Nucleus accumbens (tissue), 56 donors: ENCODE measurements around the gene RTKN2.
"Not testable (repeated sequence)": the region's sequence is repeated elsewhere in the genome, so short reads cannot be mapped to it uniquely, and the experiment has no call there.

Source experiments
- DNase-seq, 56 donors: peaks; one replicate each; lab custom pipeline; 2025; lab: John Stamatoyannopoulos, UW

RTKN2 gene

DNA sequence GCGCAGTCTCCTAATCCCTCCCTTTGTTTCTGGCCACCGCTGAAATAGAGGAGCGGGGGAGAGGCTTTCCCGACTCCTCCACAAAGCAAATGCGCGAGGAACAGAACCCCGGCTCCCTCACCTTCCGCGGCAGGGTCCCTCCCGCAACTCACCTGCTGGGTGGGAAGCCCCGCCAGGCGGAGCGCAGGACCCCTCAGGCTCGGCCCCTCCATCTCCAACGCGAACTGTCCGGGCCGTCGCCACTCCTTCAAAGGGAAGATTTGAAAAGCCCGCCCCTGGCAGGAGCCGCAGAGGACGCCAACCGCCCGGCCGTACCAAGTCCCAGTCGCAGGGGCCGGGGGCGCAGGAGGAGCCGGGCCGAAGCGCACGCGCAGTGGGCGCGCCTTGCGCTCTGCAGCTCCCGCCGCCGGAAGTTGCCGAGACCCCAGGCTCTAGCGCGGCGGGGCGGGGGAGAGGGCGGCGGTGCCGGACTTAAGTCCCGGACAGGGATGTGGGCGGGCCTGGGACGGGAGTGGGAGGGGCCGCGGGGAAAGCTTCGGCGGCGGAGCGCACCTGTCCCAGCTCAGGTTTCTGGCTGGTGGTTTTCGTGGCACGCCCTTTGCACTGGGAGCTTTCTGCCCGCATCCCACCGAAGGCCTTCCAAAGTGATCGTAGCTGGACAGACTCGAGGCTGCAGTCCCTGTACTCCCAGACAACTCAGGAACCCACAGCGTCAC lies at the start of gene RTKN2:
RTKN2 (minus strand) TSS at position 446 of the 716 bp plus-strand sequence; CDS start at position 212, 234 bp downstream.
- peak in 54 of 56 donors; percentile 5 to 81 (median 48) for DNase-seq

DNA sequence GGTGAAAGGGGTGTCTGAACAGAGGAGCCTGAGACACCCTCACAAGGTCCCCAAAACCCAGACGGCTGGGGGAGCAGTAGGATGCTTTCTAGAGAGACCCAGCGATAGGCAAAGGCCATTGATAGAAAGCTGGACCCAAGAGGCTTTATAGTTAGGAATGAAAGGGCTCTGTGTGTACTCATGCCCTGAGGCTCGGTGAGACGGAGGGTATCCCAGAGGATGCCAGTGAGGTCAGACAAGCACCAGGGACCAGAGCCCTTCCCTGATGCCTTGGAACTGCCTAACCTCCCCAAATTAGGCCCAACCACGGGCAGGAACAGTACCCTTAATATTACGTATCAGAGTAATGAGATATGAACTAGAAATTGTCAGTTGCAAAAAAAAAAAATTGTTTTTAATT lies 48.6 kb upstream of the RTKN2 start:
- DNase-seq = no peak

- DNase-seq = no peak
Observed at GRCh38 chr10:62309254-62309653, 40.6 kb upstream of the RTKN2 start.

DNA sequence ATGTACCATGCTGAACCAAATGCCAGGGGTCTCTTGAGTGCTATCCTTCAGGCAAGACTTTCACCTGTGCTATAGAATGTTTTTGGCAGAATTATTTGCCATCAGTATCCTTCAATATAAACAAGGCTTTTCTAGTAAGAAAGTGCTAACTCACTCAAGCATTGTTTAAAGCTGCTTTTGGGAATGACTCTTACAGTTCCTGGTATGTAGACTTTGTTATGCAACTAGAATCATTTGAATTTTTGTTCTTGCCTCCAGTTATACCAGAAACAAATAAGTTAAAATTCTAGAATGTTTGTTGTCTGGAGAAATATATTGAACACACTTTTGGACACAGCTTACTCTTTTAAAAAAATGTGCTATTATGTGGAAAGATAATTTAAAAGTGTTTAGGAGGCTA lies 39.5 kb upstream of the RTKN2 start:
- no peak for DNase-seq

- no peak for DNase-seq
Observed at GRCh38 chr10:62307635-62308034, 39.0 kb upstream of the RTKN2 start.

- no peak for DNase-seq
Observed at GRCh38 chr10:62306663-62307062, 38.0 kb upstream of the RTKN2 start.

DNA sequence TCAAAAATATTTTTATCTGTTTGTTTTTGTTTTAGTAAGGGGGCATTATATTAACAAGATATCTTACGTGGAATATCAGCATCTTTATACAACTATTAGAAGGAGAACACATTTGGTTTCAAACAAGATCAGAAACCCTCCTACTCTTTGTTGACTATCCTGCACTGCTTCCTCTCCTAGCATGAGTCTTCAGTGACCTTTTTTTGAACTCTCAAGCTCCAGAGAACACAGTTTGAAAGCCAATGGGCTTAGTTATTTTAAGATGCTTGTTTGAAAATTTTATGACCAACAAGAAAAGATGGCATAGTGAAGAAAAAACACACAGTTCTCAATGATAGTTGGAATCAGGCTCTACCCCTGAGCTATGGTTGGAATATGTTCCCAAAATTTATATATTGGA lies 37.2 kb upstream of the RTKN2 start:
- no peak for DNase-seq

- no peak for DNase-seq
Observed at GRCh38 chr10:62303922-62304321, 35.3 kb upstream of the RTKN2 start.

DNA sequence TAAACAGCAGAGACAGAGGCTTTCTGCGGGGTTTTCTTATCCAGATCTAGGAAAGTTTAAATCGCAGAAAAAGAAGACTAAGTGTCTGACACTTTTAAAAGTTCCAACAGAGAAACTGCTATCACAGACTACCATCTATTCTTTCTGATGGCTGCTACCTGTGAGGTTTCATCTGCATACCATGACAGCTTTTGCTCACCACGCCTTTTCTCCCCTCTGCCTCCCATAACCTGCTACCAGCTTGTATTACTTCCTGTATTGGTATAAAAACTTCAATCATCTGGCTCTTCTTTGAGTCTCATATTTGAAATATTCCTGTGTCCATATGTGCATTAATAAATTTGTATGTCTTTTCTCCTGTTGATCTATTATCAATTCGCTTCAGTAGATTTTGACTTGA lies 34.1 kb upstream of the RTKN2 start:
- DNase-seq = no peak

GRCh38 chr10:62297857-62298256 lies 29.2 kb upstream of the RTKN2 start:
- no peak for DNase-seq

DNA sequence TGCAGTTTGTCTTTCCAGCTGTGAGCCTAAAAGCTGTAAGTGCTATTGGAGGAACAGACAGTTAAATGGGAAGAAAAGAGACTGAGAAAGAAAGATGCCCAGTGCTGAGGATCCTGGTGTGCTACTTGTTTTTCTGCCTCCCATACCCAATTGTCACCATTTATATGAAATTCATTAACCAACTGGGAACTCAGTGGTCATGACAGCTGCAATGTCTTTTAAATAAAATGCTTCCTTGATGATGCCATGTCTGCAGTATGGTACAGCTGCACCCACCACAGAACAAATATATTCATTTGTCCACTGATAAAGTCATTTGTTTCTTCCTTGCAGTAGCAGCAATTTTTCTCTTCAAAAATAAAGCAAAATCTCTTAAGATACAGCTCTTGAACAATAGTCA lies 15.6 kb upstream of the RTKN2 start:
- no peak for DNase-seq

GRCh38 chr10:62281348-62281747 lies 12.7 kb upstream of the RTKN2 start:
- not testable (repeated sequence) for DNase-seq

DNA sequence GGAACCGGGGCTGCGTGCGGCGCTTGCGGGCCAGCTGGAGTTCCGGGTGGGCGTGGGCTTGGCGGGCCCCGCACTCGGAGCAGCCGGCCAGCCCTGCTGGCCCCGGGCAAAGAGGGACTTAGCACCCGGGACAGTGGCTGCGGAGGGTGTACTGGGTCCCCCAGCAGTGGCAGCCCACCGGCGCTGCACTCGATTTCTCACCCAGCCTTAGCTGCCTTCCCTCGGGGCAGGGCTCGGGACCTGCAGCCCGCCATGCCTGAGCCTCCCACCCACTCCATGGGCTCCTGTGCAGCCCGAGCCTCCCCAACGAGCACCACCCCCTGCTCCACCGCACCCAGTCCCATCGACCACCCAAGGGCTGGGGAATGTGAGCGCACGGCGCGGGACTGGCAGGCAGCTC lies 11.7 kb upstream of the RTKN2 start:
- DNase-seq = not testable (repeated sequence)

DNA sequence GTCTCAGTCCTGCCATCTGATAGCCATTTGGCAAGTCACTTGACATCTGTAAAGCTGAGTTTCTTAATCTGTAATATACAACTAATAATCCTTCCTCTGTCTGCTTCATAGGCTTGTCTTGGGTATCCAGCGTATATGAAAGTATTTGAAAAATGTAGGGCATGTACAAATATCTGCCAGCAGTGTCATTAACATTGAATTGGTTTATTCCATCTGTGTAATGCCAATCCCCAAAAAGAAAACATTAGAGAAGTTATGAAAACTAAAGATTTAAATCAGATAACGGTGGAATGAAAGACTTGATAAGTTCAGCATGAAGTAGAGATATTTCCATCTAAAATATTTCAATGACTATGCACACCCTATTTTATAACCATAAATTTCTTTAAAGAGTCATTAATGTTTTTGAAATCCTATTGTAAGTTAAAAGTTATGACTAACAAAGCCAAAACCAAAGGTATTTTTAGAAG lies 9.8 kb upstream of the RTKN2 start:
- no peak for DNase-seq

GRCh38 chr10:62277971-62278370 lies 9.3 kb upstream of the RTKN2 start:
- DNase-seq = no peak

- no peak for DNase-seq
Observed at GRCh38 chr10:62270020-62270419, 1.4 kb upstream of the RTKN2 start.

DNA sequence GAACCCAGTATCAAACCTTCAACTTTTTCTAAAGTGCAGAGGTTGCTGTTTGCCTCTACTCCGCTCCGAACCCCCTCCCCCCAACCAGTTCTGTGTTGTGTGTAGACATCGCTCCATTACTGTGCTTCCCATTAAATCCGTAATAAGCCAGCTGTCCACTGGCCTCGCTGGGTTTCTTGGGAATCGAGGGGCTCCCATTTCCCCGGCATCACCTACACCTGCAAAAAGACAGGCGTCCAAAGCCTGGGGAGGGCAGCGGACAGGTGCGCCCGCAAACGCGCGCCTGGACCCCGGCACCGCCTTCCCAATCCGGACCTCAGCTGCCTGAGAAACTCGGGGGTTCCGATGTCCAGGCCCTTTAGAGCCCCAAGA lies 631 bp downstream of the RTKN2 start:
- no peak for DNase-seq

- DNase-seq = no peak
Observed at GRCh38 chr10:62266611-62267010, 2.0 kb downstream of the RTKN2 start.

GRCh38 chr10:62266147-62266546 lies 2.5 kb downstream of the RTKN2 start:
- DNase-seq = no peak

DNA sequence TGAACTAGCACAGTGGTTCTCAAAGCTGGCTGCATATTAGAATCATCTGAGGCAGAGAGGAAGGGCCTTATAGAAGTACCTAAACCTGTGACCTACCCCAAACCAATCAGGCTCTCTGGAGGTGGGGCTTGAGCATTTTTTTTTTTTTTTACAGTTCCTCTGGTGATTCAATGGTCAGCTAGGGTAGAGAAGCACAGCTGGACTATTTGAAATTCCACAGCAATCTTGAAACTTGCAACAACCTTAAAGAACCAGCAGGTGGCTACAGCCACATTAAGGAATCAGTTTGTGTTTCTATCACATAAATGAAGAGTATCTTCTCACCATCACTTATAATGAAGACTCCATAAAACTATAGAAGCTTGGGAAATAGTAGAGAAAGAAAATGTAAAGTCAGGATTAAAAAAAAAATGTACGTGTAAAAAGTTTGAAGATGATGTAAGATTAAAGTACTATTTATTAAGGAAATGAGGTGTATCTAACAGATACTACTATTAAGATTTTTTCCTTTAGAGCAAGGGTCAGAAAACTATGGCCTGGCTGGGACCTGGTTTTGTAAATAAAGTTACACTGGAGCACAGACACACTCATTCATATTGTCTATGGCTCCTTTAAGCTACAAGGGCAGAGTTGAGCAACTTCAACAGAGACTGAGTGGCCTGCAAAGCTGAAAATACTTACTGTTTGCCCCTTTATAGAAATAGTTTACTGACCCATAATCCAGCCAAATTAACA lies 3.8 kb downstream of the RTKN2 start:
- no peak for DNase-seq

DNA sequence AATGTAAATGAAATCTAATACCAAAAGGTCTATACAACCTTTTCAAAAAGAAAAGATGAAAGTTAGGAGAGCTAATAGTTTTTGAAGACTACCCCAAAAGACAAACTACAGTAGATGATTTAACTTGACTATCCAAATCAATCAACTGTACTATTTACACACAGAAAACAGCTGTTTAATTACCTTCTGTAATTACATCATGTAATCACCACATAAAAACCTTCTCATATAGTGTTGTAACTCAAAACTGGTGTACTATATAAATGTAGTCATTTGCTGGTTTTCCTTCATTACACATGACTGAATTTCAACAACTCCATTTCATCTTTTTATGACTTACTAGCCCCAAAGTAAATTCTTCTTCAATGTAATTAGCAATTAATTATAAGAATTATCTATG lies 4.5 kb downstream of the RTKN2 start:
- no peak for DNase-seq

- DNase-seq = no peak
Observed at GRCh38 chr10:62261666-62262065, 7.0 kb downstream of the RTKN2 start.
